Type B pancreatic cell (in vitro differentiated cells): ENCODE data around the gene LFNG. TPM values are rescaled to one million over a fixed set of nuclear protein-coding genes. Genes with fewer than 3 reads are reported as not detected.

Source experiments
- DNase-seq: peaks from one replicate; pipeline ENCODE4 v3.0.0; 2021; ENCODE audit warnings: mixed read lengths; ENCODE audit not compliant: unreplicated experiment; ENCODE audit errors: extremely low spot score
- H3K27ac Mint-ChIP-seq: 2 replicates; pipeline ENCODE4 v1.8.0; 2021; ENCODE audit warnings: mild to moderate bottlenecking, mixed read lengths
- H3K27me3 Mint-ChIP-seq: 2 replicates; pipeline ENCODE4 v1.8.0; 2021; ENCODE audit warnings: mixed read lengths
- H3K36me3 Mint-ChIP-seq: 2 replicates; pipeline ENCODE4 v1.8.0; 2021; ENCODE audit warnings: mixed read lengths
- H3K4me1 Mint-ChIP-seq: one replicate; pipeline ENCODE4 v1.8.0; 2021; ENCODE audit warnings: mixed read lengths; ENCODE audit not compliant: unreplicated experiment
- H3K4me3 Mint-ChIP-seq: 2 replicates; pipeline ENCODE4 v1.8.0; 2021; ENCODE audit warnings: mild to moderate bottlenecking, mixed read lengths
- H3K9me3 Mint-ChIP-seq: 2 replicates; pipeline ENCODE4 v1.8.0; 2021; ENCODE audit warnings: mixed read lengths
- CTCF ChIP-seq: fragments of 200-600 bp; sonication (generic); conservative IDR thresholded peaks from 2 replicates; pipeline ENCODE4 v1.5.0; 2021; ENCODE audit warnings: antibody characterized with exemption, mild to moderate bottlenecking
- total RNA-seq: library from RNA; stranded (reverse); gene quantifications from 2 replicates; pipeline ENCODE4 v1.2.1, GENCODE V29; 2021; ENCODE audit warnings: low replicate concordance

LFNG gene
- total RNA-seq, 1 donor from 2014 or later = 15.3 TPM

DNA sequence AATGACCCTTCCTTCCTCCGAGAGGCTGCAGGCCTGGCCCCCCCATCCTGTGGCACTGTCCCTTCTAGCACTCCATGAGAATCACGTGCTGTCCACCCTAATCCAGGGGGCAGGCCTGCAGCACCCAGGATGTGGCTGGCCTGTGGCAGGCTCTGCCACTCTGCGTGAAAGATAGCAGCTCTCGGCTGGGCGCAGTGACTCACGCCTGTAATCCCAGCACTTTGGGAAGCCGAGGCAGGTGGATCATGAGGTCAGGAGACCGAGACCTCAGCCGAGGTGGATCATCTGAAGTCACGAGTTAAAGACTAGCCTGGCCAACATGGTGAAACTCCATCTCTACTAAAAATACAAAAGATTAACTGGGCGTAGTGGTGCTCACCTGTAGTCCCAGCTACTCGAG, 18.9 kb upstream of the LFNG start:
- Mint-ChIP-seq H3K36me3 (no peaks in the 10 kb centered on the region), H3K27ac (peak overlapping the region; percentile 41), H3K9me3 (no peaks in the 10 kb centered on the region), H3K27me3 (no peaks in the 10 kb centered on the region), H3K4me3 (no peak overlapping the region), H3K4me1 (peaks cover 18% of the 10 kb centered on the region)
- no peak for TF ChIP-seq CTCF
- no peak for DNase-seq

- Mint-ChIP-seq H3K4me1 (peaks cover 17% of the 10 kb centered on the region), H3K27ac (no peak overlapping the region), H3K27me3 (no peaks in the 10 kb centered on the region), H3K4me3 (no peak overlapping the region), H3K9me3 (no peaks in the 10 kb centered on the region), H3K36me3 (no peaks in the 10 kb centered on the region)
- TF ChIP-seq CTCF = no peak
- no peak for DNase-seq
These were observed 17.5 kb upstream of the LFNG start for GRCh38 chr7:2501947-2502646.

DNA sequence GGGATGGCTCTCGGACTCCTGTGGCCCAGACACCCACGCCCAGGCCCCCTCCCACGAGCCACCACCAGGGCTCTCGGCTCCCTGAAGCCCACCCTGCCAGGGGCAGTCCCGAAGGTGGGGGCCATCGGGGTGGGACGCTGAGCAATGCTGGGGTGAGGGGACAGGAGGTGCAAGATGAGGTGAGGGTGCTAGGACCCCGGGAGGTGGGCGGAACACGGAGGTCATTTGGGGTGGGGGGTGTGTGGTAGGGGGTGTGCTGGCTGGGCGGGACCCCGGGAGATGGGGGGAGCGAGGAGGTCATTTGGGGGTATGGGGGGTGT, 17.0 kb upstream of the LFNG start:
- no peak for TF ChIP-seq CTCF
- no peak for DNase-seq
- Mint-ChIP-seq H3K4me3 (no peak overlapping the region), H3K36me3 (no peaks in the 10 kb centered on the region), H3K27me3 (no peaks in the 10 kb centered on the region), H3K9me3 (no peaks in the 10 kb centered on the region), H3K27ac (no peak overlapping the region), H3K4me1 (peaks cover 16% of the 10 kb centered on the region)

DNA sequence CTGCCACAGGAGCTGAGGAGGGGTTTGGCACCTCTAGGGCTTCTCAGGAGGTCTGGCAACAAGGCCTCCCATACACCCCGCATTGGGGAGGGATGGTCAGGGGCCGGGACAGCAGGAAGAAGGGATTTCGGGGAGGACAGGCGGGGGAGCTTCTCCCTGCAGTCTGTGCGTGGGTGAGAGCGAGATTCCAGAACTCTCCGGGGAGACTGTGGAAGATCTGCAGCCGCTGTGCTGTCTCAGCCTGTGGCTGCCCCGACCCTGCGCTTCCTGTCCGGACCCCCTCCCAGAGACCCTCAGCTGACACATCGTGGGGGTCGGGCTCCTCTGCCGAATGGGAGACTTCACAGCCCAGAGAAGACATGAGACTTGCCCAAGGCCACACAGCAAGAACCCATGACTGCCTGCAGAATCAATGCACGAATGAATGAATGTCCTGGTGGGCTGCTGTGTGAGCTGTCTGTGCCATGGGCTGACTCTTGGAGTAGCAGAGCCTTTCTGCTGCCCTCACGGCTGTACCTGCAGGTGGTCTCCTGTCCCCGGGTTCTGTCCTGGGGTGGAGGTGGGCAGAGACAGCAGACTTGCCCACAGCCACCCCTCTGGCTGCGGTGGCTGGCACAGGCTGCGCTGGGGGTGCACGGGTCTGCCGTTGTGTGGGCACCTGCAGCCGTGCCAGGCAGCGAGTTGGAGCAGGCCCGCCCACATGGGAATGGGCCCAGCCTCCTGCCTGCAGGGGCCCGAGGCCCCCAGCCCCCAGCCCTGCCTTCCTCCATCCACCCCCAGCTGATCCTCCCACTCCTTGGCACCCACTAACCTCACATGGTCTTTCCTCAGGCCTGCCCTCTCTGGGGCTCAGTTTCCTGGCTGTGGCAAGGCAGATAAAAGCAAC, 16.3 kb upstream of the LFNG start:
- Mint-ChIP-seq H3K27ac (no peak overlapping the region), H3K4me1 (peaks cover 16% of the 10 kb centered on the region), H3K36me3 (no peaks in the 10 kb centered on the region), H3K4me3 (no peak overlapping the region), H3K9me3 (no peaks in the 10 kb centered on the region), H3K27me3 (no peaks in the 10 kb centered on the region)
- TF ChIP-seq CTCF = no peak
- no peak for DNase-seq

- Mint-ChIP-seq H3K4me1 (peaks cover 21% of the 10 kb centered on the region), H3K36me3 (no peaks in the 10 kb centered on the region), H3K4me3 (no peak overlapping the region), H3K27ac (no peak overlapping the region), H3K27me3 (no peaks in the 10 kb centered on the region), H3K9me3 (no peaks in the 10 kb centered on the region)
- DNase-seq = no peak
- no peak for TF ChIP-seq CTCF
These were observed 15.3 kb upstream of the LFNG start for GRCh38 chr7:2504128-2504888.
